A549 (cell line): ENCODE results near the gene THPO. TPM values are rescaled to one million over a fixed set of nuclear protein-coding genes. Genes with fewer than 3 reads are reported as not detected.

Experiments
- ATAC-seq, 2 experiments: fragments of 200-7000 bp in 1 of 2; fragments of >200 bp in 1 of 2; cut with Nextera tagmentation in 1 of 2; cut with Tn5 transposase in 1 of 2; 3 replicates each; pipeline versions ENCODE4 v1.8.0 to v1.9.1; 2018 to 2020; ENCODE audit warnings: mild to moderate bottlenecking in 1 of 2, moderate library complexity in 1 of 2
- CTCF ChIA-PET: fragments of 300-600 bp; sonication (Branson Sonifier 250); formaldehyde crosslinking; extraction: SDS; loops from one replicate; lab custom pipeline; 2021; ENCODE audit warnings: antibody characterized with exemption, inconsistent platforms; lab: Yijun Ruan, JAX
- POLR2A ChIA-PET: fragments of 350-600 bp; formaldehyde crosslinking; extraction: SDS; loops from one replicate; lab custom pipeline; 2021; ENCODE audit warnings: antibody characterized with exemption, inconsistent platforms; lab: Yijun Ruan, JAX
- DNase-seq, 2 experiments: peaks; one replicate each; pipeline versions ENCODE4 v3.0.0 to v3.0.0-alpha.2; 2011 to 2016; ENCODE audit warnings: low read depth in 1 of 2, low spot score in 1 of 2
- FAIRE-seq: peaks from 2 replicates; lab custom pipeline; 2011; peaks lifted over from hg19 to GRCh38; lab: Jason Lieb, UNC
- H3K27ac ChIP-seq, 2 experiments: fragments of >200 bp; sonication (Bioruptor Twin); formaldehyde crosslinking; 3 replicates each; pipeline ENCODE4 v1.5.1; 2016 to 2017
- H3K4me1 ChIP-seq: fragments of >200 bp; sonication (Bioruptor Twin); formaldehyde crosslinking; 3 replicates; pipeline ENCODE4 v1.6.1; 2016
- H3K4me2 ChIP-seq: fragments of >200 bp; sonication (Bioruptor Twin); formaldehyde crosslinking; 3 replicates; pipeline ENCODE4 v1.6.1; 2016
- H3K4me3 ChIP-seq: fragments of >200 bp; sonication (Bioruptor Twin); formaldehyde crosslinking; 3 replicates; pipeline ENCODE4 v1.5.1; 2016
- H3K9me3 ChIP-seq: fragments of >200 bp; sonication (Bioruptor Twin); formaldehyde crosslinking; 3 replicates; pipeline ENCODE4 v1.6.1; 2016
- CBX2 ChIP-seq: fragments of 200-600 bp; sonication (generic); IDR thresholded peaks from 2 replicates; pipeline ENCODE4 v1.6.1; 2016; ENCODE audit warnings: low read depth, mild to moderate bottlenecking, borderline replicate concordance
- CBX8 ChIP-seq: fragments of 200-600 bp; sonication (generic); IDR thresholded peaks from 2 replicates; pipeline ENCODE4 v1.6.1; 2016
- CEBPB ChIP-seq, 2 experiments: fragments of >200 bp in 1 of 2; sonication (Bioruptor Twin) in 1 of 2; formaldehyde crosslinking in 1 of 2; IDR thresholded peaks; 2 replicates each; pipeline ENCODE4 v1.6.1; 2012 to 2016
- CHD2 ChIP-seq: fragments of 150-350 bp; IDR thresholded peaks from 2 replicates; pipeline ENCODE4 v1.6.1; 2014; ENCODE audit warnings: low read length; ENCODE audit not compliant: partially characterized antibody
- EHMT2 ChIP-seq: fragments of 200-600 bp; sonication (generic); IDR thresholded peaks from 2 replicates; pipeline ENCODE4 v1.6.1; 2016; ENCODE audit warnings: antibody characterized with exemption, low read depth, mild to moderate bottlenecking, moderate library complexity
- EP300 ChIP-seq, 2 experiments: fragments of >200 bp; sonication (Bioruptor Twin); formaldehyde crosslinking; IDR thresholded peaks; 2 replicates in 1 of 2; 3 replicates in 1 of 2; pipeline ENCODE4 v1.6.1; 2016 to 2017
- FOXS1 ChIP-seq: fragments of 250-450 bp; sonication (Bioruptor Pico); IDR thresholded peaks from 2 replicates; pipeline ENCODE4 v1.5.0; 2020; ENCODE audit warnings: mild to moderate bottlenecking, moderate library complexity
- GATA3 ChIP-seq: IDR thresholded peaks from 2 replicates; pipeline ENCODE4 v1.6.1; 2012; ENCODE audit warnings: borderline replicate concordance
- HDAC2 ChIP-seq: fragments of 200-600 bp; sonication (generic); IDR thresholded peaks from 2 replicates; pipeline ENCODE4 v1.6.1; 2016
- HOXB13 ChIP-seq: fragments of 250-450 bp; sonication (Bioruptor Pico); IDR thresholded peaks from 2 replicates; pipeline ENCODE4 v1.5.0; 2020; ENCODE audit warnings: low read depth, mild to moderate bottlenecking, moderate library complexity
- JUN ChIP-seq, 2 experiments: fragments of >200 bp; sonication (Bioruptor Twin); formaldehyde crosslinking; IDR thresholded peaks; 2 replicates in 1 of 2; 3 replicates in 1 of 2; pipeline ENCODE4 v1.6.1; 2016 to 2017
- JUNB ChIP-seq: fragments of >200 bp; sonication (Bioruptor Twin); formaldehyde crosslinking; IDR thresholded peaks from 2 replicates; pipeline ENCODE4 v1.6.1; 2016
- KDM1A ChIP-seq: fragments of 200-600 bp; sonication (generic); IDR thresholded peaks from 2 replicates; pipeline ENCODE4 v1.6.1; 2016; ENCODE audit warnings: low read depth, mild to moderate bottlenecking
- MAFK ChIP-seq: fragments of 450-650 bp; IDR thresholded peaks from 2 replicates; pipeline ENCODE4 v1.6.1; 2014; ENCODE audit not compliant: partially characterized antibody
- PBX3 ChIP-seq: IDR thresholded peaks from 2 replicates; pipeline ENCODE4 v1.6.1; 2012
- POLR2AphosphoS2 ChIP-seq: conservative IDR thresholded peaks from 2 replicates; pipeline ENCODE4 v1.6.1; 2012; ENCODE audit warnings: low read length, improper control_type of control experiment, inconsistent platforms
- RAD21 ChIP-seq, 2 experiments: fragments of >200 bp in 1 of 2; sonication (Bioruptor Twin) in 1 of 2; formaldehyde crosslinking in 1 of 2; IDR thresholded peaks in 1 of 2; conservative IDR thresholded peaks in 1 of 2; 2 replicates in 1 of 2; 3 replicates in 1 of 2; pipeline ENCODE4 v1.6.1; 2012 to 2018; ENCODE audit warnings: inconsistent platforms in 1 of 2
- TFCP2L1 ChIP-seq: fragments of 250-450 bp; sonication (Bioruptor Pico); IDR thresholded peaks from 2 replicates; pipeline ENCODE4 v1.5.0; 2021; ENCODE audit warnings: mild to moderate bottlenecking
- TP53 ChIP-seq: fragments of 250-450 bp; sonication (Bioruptor Pico); IDR thresholded peaks from 2 replicates; pipeline ENCODE4 v1.5.0; 2021; ENCODE audit warnings: mild to moderate bottlenecking, moderate library complexity
- ZC3H11A ChIP-seq: fragments of 450-650 bp; IDR thresholded peaks from 2 replicates; pipeline ENCODE4 v1.6.1; 2014; ENCODE audit warnings: antibody characterized with exemption, mild to moderate bottlenecking
- ZFP36 ChIP-seq: fragments of 450-650 bp; IDR thresholded peaks from 2 replicates; pipeline ENCODE4 v1.6.1; 2014; ENCODE audit warnings: borderline replicate concordance; ENCODE audit not compliant: partially characterized antibody
- ZSCAN20 ChIP-seq: fragments of 250-450 bp; sonication (Bioruptor Pico); IDR thresholded peaks from 2 replicates; pipeline ENCODE4 v1.8.0; 2022; ENCODE audit warnings: mild to moderate bottlenecking, moderate library complexity
- WGBS: methylation state at CpG from one replicate; pipeline ENCODE4 v1.1.6; 2017; ENCODE audit errors: missing lambda C conversion rate; 5-methylcytosine and 5-hydroxymethylcytosine counted together
- polyA plus RNA-seq, 4 experiments: library from polyadenylated mRNA; depleted of rRNA in 3 of 4; stranded (reverse); fragments of >200 nt; fragmentation: RNase III in 1 of 4; extraction: RNeasy Plus Mini Kit Qiagen cat#74134 plus additional on column Dnase treatment in 1 of 4; gene quantifications; 2 replicates in 3 of 4; 3 replicates in 1 of 4; pipeline ENCODE4 v1.2.3, GENCODE V29; 2011 to 2017
- TF ChIP-seq, protein P1 (sequence below): fragments of >200 bp; sonication (Bioruptor Twin); formaldehyde crosslinking; IDR thresholded peaks from 3 replicates; pipeline ENCODE4 v1.5.1; 2016
- TF ChIP-seq, protein P2 (sequence below): fragments of >200 bp; sonication (Bioruptor Twin); formaldehyde crosslinking; IDR thresholded peaks from 3 replicates; pipeline ENCODE4 v1.6.1; 2016
- TF ChIP-seq, protein P3 (sequence below): IDR thresholded peaks from 2 replicates; pipeline ENCODE4 v1.6.1; 2012; ENCODE audit warnings: low read depth, borderline replicate concordance
- TF ChIP-seq, protein P4 (sequence below): fragments of 200-600 bp; sonication (generic); IDR thresholded peaks from 2 replicates; pipeline ENCODE4 v1.6.1; 2016; ENCODE audit warnings: antibody characterized with exemption, mild to moderate bottlenecking, moderate library complexity

The THPO gene
- polyA plus RNA-seq, 2 of the 4 experiments (the other 2 are of a cell fraction): 0.06 TPM; not detected in 1

GRCh38 chr3:184382326-184383032 is 4.5 kb upstream of the THPO start:
- H3K4me2 ChIP-seq: no peak overlapping the region
- no peak overlapping the region for H3K27ac ChIP-seq
- ChIA-PET CTCF (interaction anchor here (0.6 to 1.5 kb wide), 2 partner anchors 11 to 1592 kb away, joined by 3 to 6 read pairs; no protein-coding TSS in a partner anchor), POLR2A (no interaction called here)
- WGBS: 81% methylated on average over 3 of the region's 16 CpGs
- ATAC-seq (no peak), FAIRE-seq (no peak), DNase-seq (no peak)
- 0 out of 3 replicates have a peak, but pooled peaks cover 4% of the 10 kb centered on the region for H3K4me1 ChIP-seq
- H3K4me3 ChIP-seq: no peak overlapping the region
- TF ChIP-seq HDAC2 (no peak), TP53 (CRISPR knock-in tag) (no peak), CBX2 (no peak), POLR2AphosphoS2 (no peak), MAFK (no peak), ZC3H11A (no peak), CEBPB (IDR thresholded peaks at IDR 0.05) (no peak), ZFP36 (no peak), EP300 (IDR thresholded peaks at IDR 0.05) (no peak), KDM1A (no peak), HOXB13 (no peak), RAD21 (conservative IDR thresholded peaks at IDR 0.05 in 1 of 2, IDR thresholded peaks at IDR 0.05 in 1 of 2) (no peak), PBX3 (no peak), JUN (IDR thresholded peaks at IDR 0.05) (no peak), CBX8 (no peak), CHD2 (no peak)
- TF ChIP-seq, protein P1, sequence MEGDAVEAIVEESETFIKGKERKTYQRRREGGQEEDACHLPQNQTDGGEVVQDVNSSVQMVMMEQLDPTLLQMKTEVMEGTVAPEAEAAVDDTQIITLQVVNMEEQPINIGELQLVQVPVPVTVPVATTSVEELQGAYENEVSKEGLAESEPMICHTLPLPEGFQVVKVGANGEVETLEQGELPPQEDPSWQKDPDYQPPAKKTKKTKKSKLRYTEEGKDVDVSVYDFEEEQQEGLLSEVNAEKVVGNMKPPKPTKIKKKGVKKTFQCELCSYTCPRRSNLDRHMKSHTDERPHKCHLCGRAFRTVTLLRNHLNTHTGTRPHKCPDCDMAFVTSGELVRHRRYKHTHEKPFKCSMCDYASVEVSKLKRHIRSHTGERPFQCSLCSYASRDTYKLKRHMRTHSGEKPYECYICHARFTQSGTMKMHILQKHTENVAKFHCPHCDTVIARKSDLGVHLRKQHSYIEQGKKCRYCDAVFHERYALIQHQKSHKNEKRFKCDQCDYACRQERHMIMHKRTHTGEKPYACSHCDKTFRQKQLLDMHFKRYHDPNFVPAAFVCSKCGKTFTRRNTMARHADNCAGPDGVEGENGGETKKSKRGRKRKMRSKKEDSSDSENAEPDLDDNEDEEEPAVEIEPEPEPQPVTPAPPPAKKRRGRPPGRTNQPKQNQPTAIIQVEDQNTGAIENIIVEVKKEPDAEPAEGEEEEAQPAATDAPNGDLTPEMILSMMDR: no peak
- TF ChIP-seq, protein P2, sequence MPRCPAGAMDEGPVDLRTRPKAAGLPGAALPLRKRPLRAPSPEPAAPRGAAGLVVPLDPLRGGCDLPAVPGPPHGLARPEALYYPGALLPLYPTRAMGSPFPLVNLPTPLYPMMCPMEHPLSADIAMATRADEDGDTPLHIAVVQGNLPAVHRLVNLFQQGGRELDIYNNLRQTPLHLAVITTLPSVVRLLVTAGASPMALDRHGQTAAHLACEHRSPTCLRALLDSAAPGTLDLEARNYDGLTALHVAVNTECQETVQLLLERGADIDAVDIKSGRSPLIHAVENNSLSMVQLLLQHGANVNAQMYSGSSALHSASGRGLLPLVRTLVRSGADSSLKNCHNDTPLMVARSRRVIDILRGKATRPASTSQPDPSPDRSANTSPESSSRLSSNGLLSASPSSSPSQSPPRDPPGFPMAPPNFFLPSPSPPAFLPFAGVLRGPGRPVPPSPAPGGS: no peak
- TF ChIP-seq, protein P3, sequence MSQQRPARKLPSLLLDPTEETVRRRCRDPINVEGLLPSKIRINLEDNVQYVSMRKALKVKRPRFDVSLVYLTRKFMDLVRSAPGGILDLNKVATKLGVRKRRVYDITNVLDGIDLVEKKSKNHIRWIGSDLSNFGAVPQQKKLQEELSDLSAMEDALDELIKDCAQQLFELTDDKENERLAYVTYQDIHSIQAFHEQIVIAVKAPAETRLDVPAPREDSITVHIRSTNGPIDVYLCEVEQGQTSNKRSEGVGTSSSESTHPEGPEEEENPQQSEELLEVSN: no peak
- no peaks in the 10 kb centered on the region for H3K9me3 ChIP-seq

- POLR2A ChIA-PET: no interaction called here
- WGBS: 90% methylated on average over 28 of the region's 55 CpGs
- H3K4me1 ChIP-seq: 0 out of 3 replicates have a peak, but pooled peaks cover 4% of the 10 kb centered on the region
- no peak overlapping the region for H3K4me2 ChIP-seq
- no peaks in the 10 kb centered on the region for H3K9me3 ChIP-seq
- no peak for ATAC-seq
- CTCF ChIA-PET: interaction anchor here (1.4 to 1.5 kb wide), 2 partner anchors 10 kb away, joined by 6 to 9 read pairs; no protein-coding TSS in a partner anchor
- no peak overlapping the region for H3K27ac ChIP-seq
- no peak for DNase-seq
- FAIRE-seq: no peak
- H3K4me3 ChIP-seq: no peak overlapping the region
- TF ChIP-seq ZSCAN20 (CRISPR knock-in tag) (no peak), CHD2 (no peak), TFCP2L1 (CRISPR knock-in tag) (no peak), FOXS1 (CRISPR knock-in tag) (no peak), JUNB (no peak), GATA3 (no peak), EHMT2 (no peak)
- TF ChIP-seq, protein P4, sequence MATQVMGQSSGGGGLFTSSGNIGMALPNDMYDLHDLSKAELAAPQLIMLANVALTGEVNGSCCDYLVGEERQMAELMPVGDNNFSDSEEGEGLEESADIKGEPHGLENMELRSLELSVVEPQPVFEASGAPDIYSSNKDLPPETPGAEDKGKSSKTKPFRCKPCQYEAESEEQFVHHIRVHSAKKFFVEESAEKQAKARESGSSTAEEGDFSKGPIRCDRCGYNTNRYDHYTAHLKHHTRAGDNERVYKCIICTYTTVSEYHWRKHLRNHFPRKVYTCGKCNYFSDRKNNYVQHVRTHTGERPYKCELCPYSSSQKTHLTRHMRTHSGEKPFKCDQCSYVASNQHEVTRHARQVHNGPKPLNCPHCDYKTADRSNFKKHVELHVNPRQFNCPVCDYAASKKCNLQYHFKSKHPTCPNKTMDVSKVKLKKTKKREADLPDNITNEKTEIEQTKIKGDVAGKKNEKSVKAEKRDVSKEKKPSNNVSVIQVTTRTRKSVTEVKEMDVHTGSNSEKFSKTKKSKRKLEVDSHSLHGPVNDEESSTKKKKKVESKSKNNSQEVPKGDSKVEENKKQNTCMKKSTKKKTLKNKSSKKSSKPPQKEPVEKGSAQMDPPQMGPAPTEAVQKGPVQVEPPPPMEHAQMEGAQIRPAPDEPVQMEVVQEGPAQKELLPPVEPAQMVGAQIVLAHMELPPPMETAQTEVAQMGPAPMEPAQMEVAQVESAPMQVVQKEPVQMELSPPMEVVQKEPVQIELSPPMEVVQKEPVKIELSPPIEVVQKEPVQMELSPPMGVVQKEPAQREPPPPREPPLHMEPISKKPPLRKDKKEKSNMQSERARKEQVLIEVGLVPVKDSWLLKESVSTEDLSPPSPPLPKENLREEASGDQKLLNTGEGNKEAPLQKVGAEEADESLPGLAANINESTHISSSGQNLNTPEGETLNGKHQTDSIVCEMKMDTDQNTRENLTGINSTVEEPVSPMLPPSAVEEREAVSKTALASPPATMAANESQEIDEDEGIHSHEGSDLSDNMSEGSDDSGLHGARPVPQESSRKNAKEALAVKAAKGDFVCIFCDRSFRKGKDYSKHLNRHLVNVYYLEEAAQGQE: no peak
- TF ChIP-seq, protein P2: no peak
Measured at GRCh38 chr3:184381261-184382224, 3.5 kb upstream of the THPO start.
